Endothelial cell (in vitro differentiated cells): Measurements from ENCODE around the gene WDR6. TPM values are rescaled to one million over a fixed set of nuclear protein-coding genes. Genes with fewer than 3 reads are reported as not detected.

Experiments
- DNase-seq: peaks from one replicate; pipeline ENCODE4 v3.0.0; 2021; ENCODE audit warnings: low spot score
- H3K27ac Mint-ChIP-seq: one replicate; pipeline ENCODE4 v1.8.0; 2021; ENCODE audit warnings: mixed read lengths, inconsistent platforms; ENCODE audit not compliant: unreplicated experiment
- H3K27me3 Mint-ChIP-seq: one replicate; pipeline ENCODE4 v1.8.0; 2021; ENCODE audit warnings: mild to moderate bottlenecking, moderate library complexity, mixed read lengths, inconsistent platforms; ENCODE audit not compliant: unreplicated experiment
- H3K36me3 Mint-ChIP-seq: one replicate; pipeline ENCODE4 v1.8.0; 2021; ENCODE audit warnings: mild to moderate bottlenecking, low read depth, mixed read lengths, inconsistent platforms; ENCODE audit not compliant: unreplicated experiment
- H3K4me1 Mint-ChIP-seq: one replicate; pipeline ENCODE4 v1.8.0; 2021; ENCODE audit warnings: mild to moderate bottlenecking, mixed read lengths, inconsistent platforms; ENCODE audit not compliant: unreplicated experiment
- H3K4me3 Mint-ChIP-seq: one replicate; pipeline ENCODE4 v1.8.0; 2021; ENCODE audit warnings: mild to moderate bottlenecking, mixed read lengths, inconsistent platforms; ENCODE audit not compliant: unreplicated experiment
- H3K9me3 Mint-ChIP-seq: one replicate; pipeline ENCODE4 v1.8.0; 2021; ENCODE audit warnings: mixed read lengths, inconsistent platforms; ENCODE audit not compliant: unreplicated experiment
- total RNA-seq: library from RNA; stranded (reverse); fragmentation: NEBNext Ultra II Directional; extraction: Animal tissue kit (Norgen Biotek cat#: 25700); gene quantifications from one replicate; pipeline ENCODE4 v1.2.1, GENCODE V29; 2021; ENCODE audit not compliant: unreplicated experiment
- TF ChIP-seq, protein P1 (sequence below): fragments of 200-600 bp; sonication (generic); IDR thresholded peaks from one replicate; pipeline ENCODE4 v1.5.0; 2021; ENCODE audit warnings: antibody characterized with exemption; ENCODE audit not compliant: unreplicated experiment

Gene WDR6
- total RNA-seq, 1 donor from 2014 or later: 148 TPM

DNA sequence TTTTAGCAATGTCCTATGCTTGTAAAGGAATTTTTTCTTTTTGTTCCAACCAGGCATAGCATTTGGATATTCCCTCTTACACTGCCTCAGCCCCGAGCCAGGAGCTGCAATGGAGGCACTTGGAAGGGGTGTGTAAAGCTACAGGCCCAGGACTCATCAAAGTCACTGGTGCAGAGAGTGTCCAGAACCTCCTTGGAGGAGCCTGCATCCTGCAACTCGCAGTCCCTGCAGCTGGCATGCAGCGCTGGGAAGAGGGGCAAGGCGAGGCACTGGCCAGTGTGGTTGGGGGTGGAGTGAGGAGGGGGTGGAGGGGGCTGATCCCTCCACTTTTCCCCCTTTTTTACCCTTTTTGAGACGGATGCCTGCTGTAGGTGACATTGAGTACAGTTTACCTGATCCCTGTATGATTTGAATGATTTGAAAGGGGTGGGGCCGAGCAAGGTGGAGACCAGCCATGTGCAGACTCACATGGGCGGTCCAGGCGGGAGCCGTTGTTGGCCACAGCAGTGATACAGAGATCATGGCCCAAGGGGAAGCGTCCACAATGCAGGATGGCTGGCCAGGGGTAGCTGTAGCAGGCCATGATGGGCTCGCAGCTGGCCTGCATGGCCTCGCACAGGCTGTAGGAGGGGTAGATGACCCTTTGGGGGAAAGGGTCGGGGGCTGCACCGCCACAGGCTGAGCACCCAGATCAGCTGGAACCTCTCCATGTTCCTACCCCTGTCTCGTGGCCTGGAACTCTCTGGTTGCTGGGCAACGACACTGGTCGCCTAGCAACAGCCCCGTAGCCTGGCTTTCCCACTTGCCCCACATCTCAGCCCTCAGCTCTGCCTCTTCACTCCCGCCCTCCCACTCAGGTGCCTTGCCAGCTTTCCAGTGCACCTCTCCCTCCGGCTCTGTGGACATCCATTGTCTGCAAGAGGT lies 9.2 kb upstream of the WDR6 start:
- Mint-ChIP-seq H3K9me3 (no peaks in the 10 kb centered on the region), H3K36me3 (peaks cover 12% of the 10 kb centered on the region), H3K4me3 (no peak overlapping the region), H3K27ac (no peak overlapping the region), H3K4me1 (no peaks in the 10 kb centered on the region), H3K27me3 (peaks cover 2% of the 10 kb centered on the region)
- TF ChIP-seq, protein P1, sequence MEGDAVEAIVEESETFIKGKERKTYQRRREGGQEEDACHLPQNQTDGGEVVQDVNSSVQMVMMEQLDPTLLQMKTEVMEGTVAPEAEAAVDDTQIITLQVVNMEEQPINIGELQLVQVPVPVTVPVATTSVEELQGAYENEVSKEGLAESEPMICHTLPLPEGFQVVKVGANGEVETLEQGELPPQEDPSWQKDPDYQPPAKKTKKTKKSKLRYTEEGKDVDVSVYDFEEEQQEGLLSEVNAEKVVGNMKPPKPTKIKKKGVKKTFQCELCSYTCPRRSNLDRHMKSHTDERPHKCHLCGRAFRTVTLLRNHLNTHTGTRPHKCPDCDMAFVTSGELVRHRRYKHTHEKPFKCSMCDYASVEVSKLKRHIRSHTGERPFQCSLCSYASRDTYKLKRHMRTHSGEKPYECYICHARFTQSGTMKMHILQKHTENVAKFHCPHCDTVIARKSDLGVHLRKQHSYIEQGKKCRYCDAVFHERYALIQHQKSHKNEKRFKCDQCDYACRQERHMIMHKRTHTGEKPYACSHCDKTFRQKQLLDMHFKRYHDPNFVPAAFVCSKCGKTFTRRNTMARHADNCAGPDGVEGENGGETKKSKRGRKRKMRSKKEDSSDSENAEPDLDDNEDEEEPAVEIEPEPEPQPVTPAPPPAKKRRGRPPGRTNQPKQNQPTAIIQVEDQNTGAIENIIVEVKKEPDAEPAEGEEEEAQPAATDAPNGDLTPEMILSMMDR: no peak
- DNase-seq: no peak

DNA sequence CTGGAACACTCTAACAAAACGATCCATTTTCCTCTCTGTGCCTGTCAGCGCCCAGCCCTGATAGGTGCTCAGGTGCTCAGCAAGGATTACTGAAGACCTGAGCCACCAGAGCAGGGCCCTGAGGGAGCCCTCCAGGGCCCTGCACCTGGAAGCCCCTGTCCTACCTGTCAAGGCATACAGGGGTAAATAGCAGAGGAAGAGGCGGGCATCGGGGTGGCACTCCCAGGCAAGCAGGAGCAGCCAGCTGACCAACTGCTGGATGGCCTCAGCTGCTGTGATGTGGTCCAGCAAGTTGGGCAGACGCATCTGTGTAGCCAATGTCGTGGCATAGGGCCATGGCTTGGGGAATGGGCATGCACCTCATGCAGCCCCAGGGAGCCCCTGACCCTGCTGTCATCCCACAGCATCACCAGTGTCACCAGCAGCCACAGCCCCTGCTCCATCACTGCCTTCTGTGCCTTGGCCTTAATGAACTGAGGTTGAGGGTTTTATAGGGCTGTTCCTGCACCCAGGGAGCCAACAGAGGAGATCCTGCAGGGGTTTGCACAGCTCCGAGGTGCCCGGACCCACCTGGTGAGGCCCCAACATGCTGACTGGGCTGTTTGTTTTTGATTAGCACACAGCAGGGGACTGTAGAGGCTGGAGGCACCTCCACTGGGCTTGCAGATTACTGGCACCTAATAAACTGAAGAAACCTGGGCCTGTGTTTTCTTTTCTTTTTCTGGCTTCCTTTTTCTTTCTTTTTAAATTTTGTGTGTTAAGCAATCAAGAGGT lies 7.9 kb upstream of the WDR6 start:
- Mint-ChIP-seq H3K27me3 (peaks cover 2% of the 10 kb centered on the region), H3K27ac (no peak overlapping the region), H3K36me3 (peaks cover 12% of the 10 kb centered on the region), H3K9me3 (no peaks in the 10 kb centered on the region), H3K4me3 (no peak overlapping the region), H3K4me1 (no peaks in the 10 kb centered on the region)
- TF ChIP-seq, protein P1: no peak
- no peak for DNase-seq

DNA sequence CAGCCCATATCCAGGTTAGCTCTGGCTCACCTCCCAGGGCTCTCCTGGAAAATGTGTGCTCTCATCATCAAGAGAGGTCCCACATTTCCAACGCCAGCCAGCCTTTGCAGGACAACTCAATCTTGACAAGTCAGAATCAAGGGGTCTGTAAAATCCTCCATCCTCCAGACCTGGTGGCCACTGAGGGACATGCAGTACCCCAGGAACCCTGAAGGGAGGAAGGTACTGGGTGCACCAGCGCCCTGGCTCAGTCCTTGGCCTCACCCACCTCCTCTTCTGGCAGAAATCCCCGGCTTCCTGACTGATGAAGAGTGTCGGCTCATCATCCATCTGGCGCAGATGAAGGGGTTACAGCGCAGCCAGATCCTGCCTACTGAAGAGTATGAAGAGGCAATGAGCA lies 6.0 kb upstream of the WDR6 start:
- no peak overlapping the region for H3K27ac Mint-ChIP-seq
- no peaks in the 10 kb centered on the region for H3K9me3 Mint-ChIP-seq
- no peak overlapping the region for H3K4me3 Mint-ChIP-seq
- no peaks in the 10 kb centered on the region for H3K4me1 Mint-ChIP-seq
- peaks cover 2% of the 10 kb centered on the region for H3K27me3 Mint-ChIP-seq
- DNase-seq: no peak
- TF ChIP-seq, protein P1: no peak
- H3K36me3 Mint-ChIP-seq: peaks cover 7% of the 10 kb centered on the region

DNA sequence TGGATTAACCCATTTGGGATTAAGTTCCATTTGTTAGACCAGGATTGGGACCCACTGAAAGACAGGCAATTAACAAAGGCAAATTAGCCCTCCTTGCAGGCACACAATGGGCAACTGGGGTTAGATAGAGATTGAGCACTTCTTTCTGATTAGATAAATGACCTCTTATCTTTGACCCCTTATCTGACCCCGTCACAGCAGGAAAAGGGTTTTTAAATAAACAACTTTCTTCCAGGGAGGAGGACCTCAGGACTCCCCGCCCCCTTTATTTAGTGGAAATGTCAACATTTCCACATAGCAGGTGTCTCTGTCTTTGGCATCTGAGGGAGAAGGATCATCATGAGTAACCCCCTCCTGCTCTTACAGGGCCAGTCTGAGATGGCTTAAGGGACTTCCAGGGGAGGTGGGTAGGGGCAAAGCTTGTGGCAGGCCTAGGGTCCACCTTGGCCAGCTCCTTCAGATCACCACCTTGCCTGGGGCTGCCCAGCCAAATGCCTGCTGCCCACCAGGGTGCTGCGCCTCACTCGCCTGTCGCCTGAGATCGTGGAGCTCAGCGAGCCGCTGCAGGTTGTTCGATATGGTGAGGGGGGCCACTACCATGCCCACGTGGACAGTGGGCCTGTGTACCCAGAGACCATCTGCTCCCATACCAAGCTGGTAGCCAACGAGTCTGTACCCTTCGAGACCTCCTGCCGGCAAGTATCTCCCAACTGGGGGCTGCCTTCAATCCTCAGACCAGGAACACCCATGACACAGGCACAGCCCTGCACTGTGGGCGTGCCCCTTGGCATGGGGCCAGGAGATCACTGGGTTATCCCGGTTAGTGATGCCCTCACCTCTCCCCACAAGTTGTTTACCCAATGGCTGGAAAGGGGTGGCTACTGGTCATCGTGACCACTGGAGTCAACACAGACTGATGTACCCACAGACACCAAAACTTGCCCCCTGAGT lies 2.6 kb upstream of the WDR6 start:
- Mint-ChIP-seq H3K36me3 (peaks cover 7% of the 10 kb centered on the region), H3K9me3 (no peaks in the 10 kb centered on the region), H3K27me3 (peaks cover 8% of the 10 kb centered on the region), H3K4me1 (peaks cover 15% of the 10 kb centered on the region), H3K27ac (no peak overlapping the region), H3K4me3 (no peak overlapping the region)
- no peak for DNase-seq
- TF ChIP-seq, protein P1: no peak
